ENCODE measurements around the gene CIAPIN1.

- TF ChIP-seq CTCF (IDR thresholded peaks at IDR 0.05; ENCODE audit: insufficient read depth, low read length) (no peak), GABPA (IDR thresholded peaks at IDR 0.05; ENCODE audit: low read depth) (no peak), POLR2AphosphoS5 (IDR thresholded peaks at IDR 0.05; ENCODE audit: low read depth) (no peak), REST (IDR thresholded peaks at IDR 0.05; ENCODE audit: insufficient replicate concordance, low read depth) (no peak)
Observed at GRCh38 chr16:57469046-57469445, 21.9 kb upstream of the CIAPIN1 start.
